ENCODE data around the gene MAGOH.
A peak's percentile ranks its signal among the peaks of the same experiment; 100 is the strongest.

Gene MAGOH

DNA sequence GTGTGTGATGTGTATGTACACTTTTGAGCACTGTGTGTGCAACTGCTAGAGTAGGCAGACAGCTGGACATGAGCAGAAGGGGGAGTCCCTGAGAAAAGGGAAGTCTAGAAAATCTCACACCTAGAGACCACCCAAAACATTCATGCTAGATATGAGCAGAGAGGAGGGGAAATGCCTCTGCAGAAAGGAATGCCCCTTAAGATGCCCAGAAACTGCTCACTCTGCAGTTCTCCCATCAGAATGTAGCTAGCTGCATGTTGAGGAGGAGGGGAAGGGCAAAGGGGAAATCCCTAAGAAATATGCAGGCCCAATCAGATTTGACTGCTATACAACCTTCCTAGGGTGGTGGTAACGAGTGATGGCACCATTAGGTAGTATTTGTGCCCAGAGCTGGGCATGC is 31.8 kb upstream of the MAGOH start:
- DNase-seq: no peak

- no peak for DNase-seq
Measured at GRCh38 chr1:53267761-53268160, 29.4 kb upstream of the MAGOH start.

- DNase-seq: no peak
Measured at GRCh38 chr1:53266038-53266437, 27.7 kb upstream of the MAGOH start.

GRCh38 chr1:53265581-53265980 is 27.3 kb upstream of the MAGOH start:
- DNase-seq: no peak

- DNase-seq: no peak
Measured at GRCh38 chr1:53264048-53264447, 25.7 kb upstream of the MAGOH start.

DNA sequence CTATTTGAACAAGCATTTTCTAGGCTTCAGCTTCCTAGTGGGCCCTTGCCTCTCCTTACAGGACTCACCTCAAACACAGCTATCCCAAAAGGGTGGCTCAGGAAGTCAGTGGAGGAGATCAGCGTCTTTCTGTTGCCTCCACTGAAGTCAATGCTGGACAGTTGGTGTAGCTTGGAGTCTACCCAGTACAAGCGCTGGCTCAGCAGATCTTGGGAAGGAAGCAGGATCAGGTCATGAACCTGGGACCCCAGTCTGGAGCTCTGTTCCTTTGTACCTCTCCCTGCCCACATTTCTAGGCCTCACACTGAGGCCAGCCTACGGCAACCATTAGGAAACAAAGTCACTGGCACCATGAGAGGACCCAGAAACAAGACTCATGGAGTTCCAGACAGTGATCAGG is 23.7 kb upstream of the MAGOH start:
- DNase-seq: no peak

DNA sequence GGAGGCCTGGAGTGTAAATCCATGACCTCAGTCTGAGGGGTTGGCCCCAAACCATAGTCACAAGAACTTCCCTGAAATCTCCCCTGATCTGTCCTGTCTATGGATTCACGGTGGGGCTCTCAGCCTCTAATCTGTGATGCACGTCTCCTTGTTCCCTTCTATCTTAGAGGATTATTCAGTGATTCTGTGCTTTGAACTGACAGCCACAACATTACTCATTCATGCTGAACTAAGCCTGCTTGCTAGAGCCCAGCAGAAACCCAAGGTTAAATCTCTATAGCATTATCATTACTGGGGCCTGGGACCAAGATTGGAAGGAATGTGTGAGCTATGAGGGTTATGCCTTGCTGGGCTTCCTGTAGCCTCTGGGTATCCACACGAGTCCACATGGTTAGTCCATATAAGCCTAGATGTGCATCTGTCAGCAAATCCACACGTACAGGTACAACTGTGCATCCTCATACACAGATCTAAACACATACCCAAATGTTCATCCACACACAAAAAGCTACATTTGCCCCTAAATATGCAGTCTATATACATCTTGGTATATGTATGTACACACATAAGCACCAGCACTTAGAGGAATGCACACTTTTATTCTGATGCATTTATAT is 22.4 kb upstream of the MAGOH start:
- no peak for DNase-seq

DNA sequence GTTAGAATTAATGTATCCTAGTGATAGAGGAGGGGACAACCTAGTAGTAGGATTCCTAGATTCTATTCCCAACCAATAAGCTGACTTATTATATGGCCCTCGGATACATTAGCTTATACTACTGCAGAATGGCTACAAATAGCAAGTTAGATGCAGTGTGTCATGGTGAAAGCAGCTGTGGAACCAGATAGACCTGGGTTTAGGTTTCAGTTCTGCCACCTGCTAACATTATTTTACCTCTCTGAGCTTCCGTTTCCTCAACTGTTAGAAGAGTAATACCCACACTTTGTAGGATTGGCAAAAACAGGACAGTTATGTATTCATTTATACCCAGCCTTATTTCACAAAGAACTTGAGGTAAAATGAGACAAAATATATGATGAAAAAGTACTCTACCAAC is 21.6 kb upstream of the MAGOH start:
- no peak for DNase-seq

GRCh38 chr1:53258216-53258615 is 19.9 kb upstream of the MAGOH start:
- no peak for DNase-seq

DNA sequence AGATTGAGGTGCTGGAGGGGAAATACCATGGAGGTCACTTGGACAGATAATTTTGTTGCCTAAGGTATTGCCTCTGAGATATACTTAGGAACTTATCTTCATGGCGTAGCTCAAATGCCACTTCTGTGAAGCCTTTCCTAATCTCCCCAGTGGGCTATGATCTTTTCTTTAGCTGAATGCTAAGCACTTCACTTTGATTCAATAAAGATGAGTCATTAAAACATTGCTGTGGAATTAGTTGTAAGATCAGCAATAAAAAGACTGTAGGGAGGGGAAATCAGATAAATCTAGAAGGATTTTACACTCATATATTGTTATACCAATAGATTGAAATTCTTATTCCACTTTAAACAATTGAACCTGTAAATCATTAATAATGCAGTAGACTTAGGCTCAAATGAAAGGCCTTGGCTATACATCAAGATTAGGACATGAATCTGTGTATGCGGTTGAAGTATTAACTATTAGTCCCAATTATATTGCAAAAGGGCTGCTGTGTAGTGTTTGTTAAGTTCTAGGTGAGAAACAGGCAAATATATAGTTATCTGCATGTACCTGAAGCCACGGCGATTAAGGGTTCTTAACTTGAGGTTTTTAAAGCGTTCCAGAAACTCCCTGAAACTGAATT is 19.2 kb upstream of the MAGOH start:
- DNase-seq: no peak

DNA sequence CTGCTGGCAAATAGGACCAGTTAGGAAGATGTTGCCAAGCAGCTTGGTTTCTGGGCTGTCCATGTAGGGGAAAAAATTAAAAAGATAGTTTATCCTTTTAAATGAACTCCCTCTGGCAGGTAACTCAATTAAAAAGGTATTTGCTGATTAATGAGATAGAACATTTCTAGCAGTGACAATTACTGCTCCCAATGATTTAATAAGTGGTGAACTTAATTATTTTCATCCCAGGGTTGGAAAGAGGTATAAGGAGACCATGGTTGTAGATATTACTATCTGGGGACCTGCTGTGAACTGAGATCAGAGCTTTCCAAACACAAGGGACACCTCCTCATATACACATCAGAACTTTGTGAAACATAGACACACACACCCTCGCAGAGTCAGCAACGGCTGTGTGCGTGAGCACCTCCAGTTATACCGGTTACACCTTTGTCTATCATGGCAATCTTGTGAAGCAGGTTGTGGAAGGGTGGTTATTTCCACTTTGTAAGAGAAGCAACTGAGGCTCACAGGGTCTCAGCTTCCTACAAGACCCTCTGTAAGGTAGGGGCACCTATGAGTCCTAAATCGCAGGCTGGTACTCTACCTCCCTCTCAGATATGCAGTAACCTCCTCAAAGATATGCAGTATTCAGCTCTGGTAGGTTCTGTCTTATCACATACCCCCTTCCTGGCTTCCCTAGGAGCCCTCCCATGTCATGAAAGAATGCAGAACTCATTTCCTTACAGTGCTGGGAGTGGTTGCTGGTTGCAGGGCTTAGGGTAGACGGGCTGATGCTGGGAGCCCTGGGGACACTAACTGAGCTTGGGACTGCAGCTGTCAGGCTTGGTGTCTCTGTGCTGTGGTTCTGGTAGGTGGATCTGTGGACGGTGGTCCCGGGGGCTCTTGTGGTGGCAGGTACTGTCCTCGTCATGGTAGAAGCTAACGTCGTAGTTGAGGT is 18.5 kb upstream of the MAGOH start:
- no peak for DNase-seq

DNA sequence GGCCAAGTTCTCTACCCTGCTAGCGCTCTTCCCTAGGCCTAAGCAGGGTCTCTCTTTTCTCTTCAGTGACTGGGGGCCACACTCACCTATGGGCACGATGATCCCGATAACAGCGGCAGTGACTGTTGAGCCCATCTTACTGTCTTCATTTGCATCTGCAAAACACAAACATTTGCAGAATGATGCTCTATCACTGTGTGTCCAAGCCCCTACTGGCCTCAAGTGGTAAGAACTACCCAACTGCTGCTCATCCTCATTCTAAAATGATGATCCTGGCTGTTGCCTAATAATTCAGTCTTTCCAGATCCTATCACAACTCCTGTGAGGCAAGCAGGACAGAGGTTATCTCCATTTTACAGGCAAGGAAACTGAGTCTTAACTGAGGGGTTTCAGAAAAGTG is 16.7 kb upstream of the MAGOH start:
- no peak for DNase-seq

DNA sequence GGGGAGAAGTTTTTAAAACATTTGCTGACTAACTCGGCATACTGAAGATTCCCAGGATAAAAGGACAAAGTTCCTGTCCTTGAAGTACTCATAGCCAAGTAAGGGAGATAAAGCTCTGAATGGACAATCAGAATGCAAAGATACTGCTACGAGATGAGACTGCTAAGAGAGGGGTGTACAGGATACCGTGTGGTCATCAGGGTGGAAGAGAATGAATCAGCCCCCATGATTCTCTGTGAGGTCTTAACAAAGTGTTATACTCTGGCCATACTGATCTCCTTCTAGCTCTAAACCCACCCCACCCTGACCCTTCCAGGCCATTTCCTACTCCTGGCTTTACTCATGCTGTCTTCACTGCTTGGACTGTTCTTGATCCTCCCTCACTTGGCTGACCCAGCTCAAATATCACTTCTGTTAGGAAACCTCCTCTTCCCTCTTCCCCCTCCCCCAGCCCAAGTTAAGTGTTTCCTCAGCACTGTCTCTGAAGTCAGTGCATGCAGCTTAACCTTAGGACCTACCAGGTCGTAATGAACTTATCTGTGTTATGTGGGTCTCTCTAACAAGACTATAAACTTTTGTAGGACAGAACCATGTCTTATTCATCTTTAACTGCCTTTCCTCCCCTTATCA is 15.8 kb upstream of the MAGOH start:
- no peak for DNase-seq

- DNase-seq: no peak
Measured at GRCh38 chr1:53250325-53250724, 12.0 kb upstream of the MAGOH start.

- DNase-seq: no peak
Measured at GRCh38 chr1:53249706-53250105, 11.4 kb upstream of the MAGOH start.

DNA sequence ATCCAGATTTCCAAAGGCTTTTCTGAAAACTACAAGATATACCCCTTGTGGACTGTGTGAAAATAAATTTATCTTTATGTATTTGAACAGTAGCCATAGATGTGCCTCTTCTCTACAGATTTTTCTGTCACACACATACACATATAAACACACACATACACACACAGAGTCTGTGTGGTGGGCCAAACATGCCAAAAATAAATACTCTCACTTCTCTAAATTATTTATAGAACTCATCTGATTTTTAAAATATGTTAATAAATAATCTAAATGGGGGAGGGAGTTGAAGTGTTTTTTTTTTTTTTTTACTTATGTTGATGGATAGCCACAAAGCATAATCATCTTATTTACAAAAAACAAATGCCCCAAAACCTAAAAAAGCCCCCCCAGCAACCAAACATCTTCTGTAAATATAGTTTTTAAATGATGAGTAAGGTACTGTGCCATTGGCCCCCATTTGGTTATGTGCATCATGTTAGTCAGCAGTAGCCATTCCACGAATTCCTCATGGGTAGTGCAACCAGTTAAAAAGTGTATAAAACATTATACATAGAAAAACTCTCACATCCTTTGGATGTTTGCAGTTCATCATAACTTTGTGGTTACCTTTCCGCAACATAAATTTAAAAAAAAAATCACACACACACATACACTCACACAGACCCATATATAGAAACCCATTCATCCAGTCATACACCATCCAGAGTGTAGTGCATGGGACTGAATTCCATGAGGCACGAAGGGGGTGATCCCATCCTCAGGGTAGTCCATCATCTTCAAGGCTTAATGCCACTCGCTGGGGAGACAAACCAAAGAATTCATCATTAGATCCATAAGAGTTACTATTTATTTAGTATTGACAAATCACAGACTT is 8.2 kb upstream of the MAGOH start:
- DNase-seq: no peak

GRCh38 chr1:53244141-53244540 is 5.8 kb upstream of the MAGOH start:
- no peak for DNase-seq

- no peak for DNase-seq
Measured at GRCh38 chr1:53242381-53242780, 4.1 kb upstream of the MAGOH start.

DNA sequence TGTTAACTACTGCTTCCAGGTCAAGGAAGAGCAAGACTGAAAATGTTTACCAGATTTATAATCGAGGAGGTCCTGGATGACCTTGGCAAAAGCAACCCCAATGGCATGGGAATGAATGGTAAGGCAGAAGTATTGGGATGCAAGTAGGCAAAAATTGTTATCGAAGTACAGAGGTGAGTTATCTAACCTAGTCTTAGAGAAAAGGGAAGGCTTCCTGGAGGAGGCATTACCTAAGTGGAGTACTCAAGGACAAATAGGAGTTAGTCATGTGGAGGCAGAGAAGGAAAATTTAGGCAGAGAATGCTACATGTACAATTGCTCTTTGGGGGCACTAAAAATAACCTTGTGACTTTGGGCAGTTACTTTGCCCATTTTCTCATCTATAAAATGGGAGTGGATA is 3.5 kb upstream of the MAGOH start:
- DNase-seq: no peak

DNA sequence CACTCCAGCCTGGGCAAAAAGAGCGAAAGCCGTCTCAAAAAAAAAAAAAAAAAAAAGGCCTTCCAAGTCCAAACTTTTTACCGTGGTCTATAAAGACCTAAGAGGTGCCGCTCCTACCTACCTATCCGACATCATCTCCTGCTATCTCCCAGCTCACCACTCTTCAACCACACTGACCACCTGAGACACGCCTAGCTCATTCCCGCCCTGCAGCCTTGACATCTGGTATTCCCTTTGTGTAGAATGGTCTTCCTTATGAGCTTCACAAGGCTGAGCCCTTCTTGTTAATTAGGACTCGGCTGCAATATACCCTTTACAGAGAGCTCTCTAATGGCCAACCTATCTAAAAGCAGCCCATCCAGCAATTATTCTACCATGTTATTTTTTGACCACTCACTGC is 680 bp downstream of the MAGOH start:
- DNase-seq: no peak

DNA sequence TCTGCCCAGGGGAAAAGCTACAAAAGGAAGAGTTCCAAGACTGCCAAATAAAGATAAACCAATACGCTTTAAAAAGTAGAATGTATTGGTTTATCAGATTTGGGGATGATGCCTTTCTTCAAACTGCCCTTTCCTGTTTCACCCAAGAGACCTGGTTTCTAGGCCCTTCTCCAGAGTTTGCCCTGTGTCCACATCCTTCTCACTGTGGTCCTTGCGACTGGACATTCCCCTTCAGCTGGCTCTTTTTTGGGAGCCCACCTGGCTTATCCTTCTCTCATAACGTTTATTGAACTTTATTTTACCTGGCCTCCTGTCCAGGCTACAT is 17.4 kb downstream of the MAGOH start:
- no peak for DNase-seq

GRCh38 chr1:53220171-53220961 is 18.0 kb downstream of the MAGOH start, which contains the start of gene CZIB:
Gene CZIB (minus strand): TSS chr1:53220634. CDS start chr1:53220575, 59 bp downstream.
- DNase-seq: peak; percentile 96
